Activated CD8-positive, alpha-beta memory T cell treated with anti-CD3 and anti-CD28 coated beads for 4 hours (primary cell): ENCODE measurements around the gene BMI1.
"Not testable (repeated sequence)": the region's sequence is repeated elsewhere in the genome, so short reads cannot be mapped to it uniquely, and the experiment has no call there.

Experiments used
- DNase-seq, 2 donors: peaks; one replicate each; pipeline ENCODE4 v3.0.0-alpha.2; 2020; ENCODE audit warnings: low read depth in 2 of 2

Gene BMI1

GRCh38 chr10:22339761-22340328 lies 18.9 kb downstream of the BMI1 start:
- DNase-seq: no peak

GRCh38 chr10:22340329-22341189 lies 19.7 kb downstream of the BMI1 start:
- peak in 1 of 2 donors; percentile 35 for DNase-seq

GRCh38 chr10:22341190-22341925 lies 20.5 kb downstream of the BMI1 start:
- no peak for DNase-seq

GRCh38 chr10:22341926-22342196 lies 21.0 kb downstream of the BMI1 start:
- DNase-seq: no peak

- DNase-seq: no peak
Observed at GRCh38 chr10:22342421-22342820, 21.5 kb downstream of the BMI1 start.

GRCh38 chr10:22343731-22344130 lies 22.8 kb downstream of the BMI1 start:
- no peak for DNase-seq

- DNase-seq: no peak
Observed at GRCh38 chr10:22344249-22344648, 23.4 kb downstream of the BMI1 start.

GRCh38 chr10:22344781-22345300 lies 23.9 kb downstream of the BMI1 start:
- no peak for DNase-seq

- no peak for DNase-seq
Observed at GRCh38 chr10:22345301-22346095, 24.6 kb downstream of the BMI1 start, which contains the start of gene SPAG6. TSS of gene SPAG6 (plus strand) at chr10:22345496. CDS start at chr10:22345612, 116 bp downstream.

- DNase-seq: no peak
Observed at GRCh38 chr10:22346096-22346661, 25.3 kb downstream of the BMI1 start.

GRCh38 chr10:22349755-22350154 lies 28.9 kb downstream of the BMI1 start:
- DNase-seq: no peak

GRCh38 chr10:22351131-22351703 lies 30.3 kb downstream of the BMI1 start:
- DNase-seq: no peak

- DNase-seq: no peak
Observed at GRCh38 chr10:22356324-22356873, 35.5 kb downstream of the BMI1 start.

GRCh38 chr10:22357770-22358169 lies 36.9 kb downstream of the BMI1 start:
- DNase-seq: not testable (repeated sequence)

GRCh38 chr10:22363305-22363704 lies 42.4 kb downstream of the BMI1 start:
- no peak for DNase-seq

GRCh38 chr10:22364407-22365140 lies 43.7 kb downstream of the BMI1 start:
- DNase-seq: no peak

- no peak for DNase-seq
Observed at GRCh38 chr10:22365233-22365632, 44.3 kb downstream of the BMI1 start.

- DNase-seq: no peak
Observed at GRCh38 chr10:22365644-22366434, 44.9 kb downstream of the BMI1 start.

GRCh38 chr10:22366435-22366703 lies 45.5 kb downstream of the BMI1 start:
- DNase-seq: no peak
